Chondrocyte (in vitro differentiated cells): ENCODE data around the gene ECSCR. TPM values are rescaled to one million over a fixed set of nuclear protein-coding genes. Genes with fewer than 3 reads are reported as not detected.
"Not testable (repeated sequence)": the region's sequence is repeated elsewhere in the genome, so short reads cannot be mapped to it uniquely, and the experiment has no call there.

Source experiments
- DNase-seq: peaks from one replicate; pipeline ENCODE4 v3.0.0; 2021; ENCODE audit warnings: mixed read lengths, low spot score
- H3K27ac Mint-ChIP-seq: one replicate; pipeline ENCODE4 v1.8.0; 2021; ENCODE audit warnings: mild to moderate bottlenecking, moderate library complexity, mixed read lengths; ENCODE audit not compliant: unreplicated experiment
- H3K27me3 Mint-ChIP-seq: 2 replicates; pipeline ENCODE4 v1.8.0; 2021; ENCODE audit warnings: low read depth, mixed read lengths
- H3K36me3 Mint-ChIP-seq: 2 replicates; pipeline ENCODE4 v1.8.0; 2021; ENCODE audit warnings: low read depth, mixed read lengths
- H3K4me1 Mint-ChIP-seq: 2 replicates; pipeline ENCODE4 v1.8.0; 2021; ENCODE audit warnings: low read depth, mild to moderate bottlenecking, mixed read lengths
- H3K4me3 Mint-ChIP-seq: one replicate; pipeline ENCODE4 v1.8.0; 2021; ENCODE audit warnings: mild to moderate bottlenecking, moderate library complexity, mixed read lengths; ENCODE audit not compliant: unreplicated experiment
- H3K9me3 Mint-ChIP-seq: 2 replicates; pipeline ENCODE4 v1.8.0; 2021; ENCODE audit warnings: low read depth, mixed read lengths
- total RNA-seq: library from RNA; stranded (reverse); gene quantifications from 3 replicates; pipeline ENCODE4 v1.2.1, GENCODE V29; 2021
- TF ChIP-seq, protein P1 (sequence below): fragments of 200-600 bp; sonication (generic); IDR thresholded peaks from 2 replicates; pipeline ENCODE4 v1.5.0; 2021; ENCODE audit warnings: antibody characterized with exemption, mild to moderate bottlenecking, moderate library complexity

Gene ECSCR
- total RNA-seq, 1 donor from 2014 or later: 0.62 TPM

- Mint-ChIP-seq H3K27me3 (no peaks in the 10 kb centered on the region), H3K9me3 (no peaks in the 10 kb centered on the region), H3K4me3 (no peak overlapping the region), H3K4me1 (peaks cover 41% of the 10 kb centered on the region), H3K36me3 (no peaks in the 10 kb centered on the region), H3K27ac (peak overlapping the region; percentile 85)
- no peak for DNase-seq
- TF ChIP-seq, protein P1, sequence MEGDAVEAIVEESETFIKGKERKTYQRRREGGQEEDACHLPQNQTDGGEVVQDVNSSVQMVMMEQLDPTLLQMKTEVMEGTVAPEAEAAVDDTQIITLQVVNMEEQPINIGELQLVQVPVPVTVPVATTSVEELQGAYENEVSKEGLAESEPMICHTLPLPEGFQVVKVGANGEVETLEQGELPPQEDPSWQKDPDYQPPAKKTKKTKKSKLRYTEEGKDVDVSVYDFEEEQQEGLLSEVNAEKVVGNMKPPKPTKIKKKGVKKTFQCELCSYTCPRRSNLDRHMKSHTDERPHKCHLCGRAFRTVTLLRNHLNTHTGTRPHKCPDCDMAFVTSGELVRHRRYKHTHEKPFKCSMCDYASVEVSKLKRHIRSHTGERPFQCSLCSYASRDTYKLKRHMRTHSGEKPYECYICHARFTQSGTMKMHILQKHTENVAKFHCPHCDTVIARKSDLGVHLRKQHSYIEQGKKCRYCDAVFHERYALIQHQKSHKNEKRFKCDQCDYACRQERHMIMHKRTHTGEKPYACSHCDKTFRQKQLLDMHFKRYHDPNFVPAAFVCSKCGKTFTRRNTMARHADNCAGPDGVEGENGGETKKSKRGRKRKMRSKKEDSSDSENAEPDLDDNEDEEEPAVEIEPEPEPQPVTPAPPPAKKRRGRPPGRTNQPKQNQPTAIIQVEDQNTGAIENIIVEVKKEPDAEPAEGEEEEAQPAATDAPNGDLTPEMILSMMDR: no peak
These were observed 15.4 kb downstream of the ECSCR start for GRCh38 chr5:139446956-139447779.

DNA sequence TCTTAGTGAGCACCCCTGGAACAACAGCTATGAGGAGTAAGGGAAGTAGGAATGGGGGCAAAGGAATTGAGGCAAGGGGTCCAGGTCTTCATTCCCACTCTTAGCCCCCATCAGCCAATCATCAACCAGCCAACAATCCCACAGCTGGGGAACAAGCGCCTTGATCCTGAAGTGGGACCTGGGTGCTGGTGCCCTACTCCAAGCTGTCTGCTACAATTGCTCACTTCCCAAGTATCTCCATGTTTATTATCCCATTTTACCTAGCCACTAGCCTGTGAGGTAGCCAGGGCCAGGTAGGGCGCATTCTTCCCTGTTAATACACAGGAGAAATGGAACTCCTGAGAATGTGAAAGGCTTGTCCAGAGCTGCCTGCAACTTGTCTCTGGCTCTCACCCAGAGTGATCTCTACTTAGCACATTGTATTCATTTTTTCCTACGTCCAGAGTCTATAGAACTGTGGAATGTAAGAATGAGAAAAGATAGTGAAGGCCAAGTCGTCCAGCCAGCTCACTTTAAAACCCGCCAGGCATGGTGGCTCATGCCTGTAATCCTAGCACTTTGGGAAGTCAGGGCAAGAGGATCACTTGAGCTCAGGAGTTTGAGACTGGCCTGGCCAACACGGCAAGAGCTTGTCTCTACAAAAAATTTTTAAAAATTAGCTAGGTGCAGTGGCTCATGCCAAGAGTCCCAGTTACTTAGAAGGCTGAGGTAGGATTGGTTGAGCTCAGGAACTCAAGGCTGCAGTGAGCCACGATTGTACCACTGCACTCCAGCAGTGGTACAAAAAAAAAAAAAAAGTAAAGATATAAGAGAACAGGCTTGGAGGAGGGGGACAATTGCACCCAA is 17.0 kb downstream of the ECSCR start:
- H3K27ac Mint-ChIP-seq: peak overlapping the region; percentile 85
- no peak overlapping the region for H3K4me3 Mint-ChIP-seq
- H3K27me3 Mint-ChIP-seq: no peaks in the 10 kb centered on the region
- peaks cover 41% of the 10 kb centered on the region for H3K4me1 Mint-ChIP-seq
- no peak for DNase-seq
- TF ChIP-seq, protein P1: no peak
- H3K36me3 Mint-ChIP-seq: no peaks in the 10 kb centered on the region
- no peaks in the 10 kb centered on the region for H3K9me3 Mint-ChIP-seq

- Mint-ChIP-seq H3K27ac (peak overlapping the region; percentile 62), H3K4me3 (no peak overlapping the region), H3K36me3 (no peaks in the 10 kb centered on the region), H3K9me3 (no peaks in the 10 kb centered on the region), H3K4me1 (peaks cover 50% of the 10 kb centered on the region), H3K27me3 (no peaks in the 10 kb centered on the region)
- no peak for DNase-seq
- TF ChIP-seq, protein P1: no peak
These were observed 18.6 kb downstream of the ECSCR start for GRCh38 chr5:139443831-139444453.

GRCh38 chr5:139440416-139440815 is 22.1 kb downstream of the ECSCR start:
- H3K9me3 Mint-ChIP-seq, H3K36me3 Mint-ChIP-seq, H3K27ac Mint-ChIP-seq, H3K4me3 Mint-ChIP-seq, DNase-seq, H3K27me3 Mint-ChIP-seq: not testable (repeated sequence)
- peaks cover 35% of the 10 kb centered on the region for H3K4me1 Mint-ChIP-seq

DNA sequence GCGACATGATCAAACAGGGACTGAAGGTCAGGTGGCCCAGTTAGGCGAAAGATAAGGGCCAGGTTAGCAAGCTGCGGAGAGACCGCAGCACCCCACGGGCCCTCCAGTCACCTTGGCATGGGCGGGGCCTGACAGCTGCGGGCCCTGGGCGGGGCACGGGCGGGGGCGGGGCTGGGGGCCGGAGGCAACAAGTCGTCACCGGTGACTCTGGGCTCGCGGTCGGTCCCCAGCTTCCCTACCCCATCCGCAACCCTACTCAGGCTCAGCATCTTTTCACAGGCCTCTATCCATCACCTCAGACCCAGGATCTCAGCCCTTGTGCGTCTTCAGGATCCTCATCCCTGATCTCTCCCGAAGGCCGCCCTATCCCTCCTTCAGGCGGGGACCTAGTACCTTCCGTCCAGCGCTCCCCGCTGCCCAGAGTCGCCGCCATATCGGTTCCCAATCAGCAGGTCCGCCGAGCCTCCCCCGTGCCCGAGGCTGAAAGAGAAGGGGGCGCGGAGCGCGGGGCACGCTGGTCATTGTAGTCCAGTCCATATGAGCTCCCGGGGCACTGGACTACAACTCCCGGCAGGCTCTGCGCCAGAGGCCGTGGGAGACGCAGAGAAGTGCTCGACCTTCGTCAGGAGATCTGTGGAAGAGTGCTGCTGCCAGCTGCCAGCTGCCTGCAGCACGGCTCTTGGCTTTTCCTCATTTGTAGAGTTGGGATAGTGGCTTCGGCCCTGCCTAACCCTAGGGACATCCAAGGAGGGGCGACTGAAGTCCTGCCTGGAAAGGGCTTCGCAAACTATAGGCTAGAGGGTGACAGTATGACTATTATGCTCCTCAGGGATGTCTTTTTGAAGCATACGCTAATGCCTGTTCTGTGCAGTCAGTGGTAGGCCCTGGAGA is 23.3 kb downstream of the ECSCR start, which contains the start of gene DNAJC18:
DNAJC18 (minus strand) TSS at position 513 of the 891 bp plus-strand sequence; CDS start at position 433, 80 bp downstream.
- peak within 1 kb of the TSS; percentile 98 for H3K27ac Mint-ChIP-seq
- H3K9me3 Mint-ChIP-seq: no peaks in the 10 kb centered on the region
- TF ChIP-seq, protein P1: no peak
- peaks cover 25% of the 10 kb centered on the region for H3K4me1 Mint-ChIP-seq
- no peaks in the 10 kb centered on the region for H3K27me3 Mint-ChIP-seq
- H3K4me3 Mint-ChIP-seq: peak within 1 kb of the TSS; percentile 99
- peaks cover 8% of the 10 kb centered on the region for H3K36me3 Mint-ChIP-seq
- peak; percentile 96 for DNase-seq
